B cell (primary cell): ENCODE results near the gene ATAD1.

ENCODE experiments used
- EZH2 ChIP-seq: IDR thresholded peaks from 2 replicates; pipeline ENCODE4 v1.6.1; 2012; ENCODE audit warnings: borderline replicate concordance, low read depth, mild to moderate bottlenecking, moderate library complexity, low read length; ENCODE audit not compliant: insufficient read depth, poor library complexity, severe bottlenecking
- TF ChIP-seq, protein P1 (sequence below): fragments of 200-600 bp; IDR thresholded peaks from one replicate; pipeline ENCODE4 v1.8.0; 2022; ENCODE audit warnings: antibody characterized with exemption, mild to moderate bottlenecking

DNA sequence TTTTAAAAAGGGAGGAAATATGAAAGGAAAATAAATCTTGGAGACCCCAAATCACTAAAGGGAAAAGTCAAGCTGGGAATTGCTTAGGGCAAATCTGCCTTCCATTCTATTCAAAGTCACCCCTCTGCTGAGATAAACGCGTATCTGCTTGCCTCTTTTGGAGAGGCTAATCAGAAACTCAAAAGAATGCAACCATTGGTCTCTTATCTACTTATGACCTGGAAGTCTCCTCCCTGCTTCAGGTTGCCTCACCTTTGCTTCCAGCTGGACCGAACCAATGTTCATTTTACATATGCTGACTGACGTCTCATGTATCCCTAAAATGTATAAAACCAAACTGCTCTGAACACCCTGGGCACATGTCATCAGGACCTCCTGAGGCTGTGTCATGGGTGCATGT lies 14.7 kb downstream of the ATAD1 start:
- TF ChIP-seq, protein P1, sequence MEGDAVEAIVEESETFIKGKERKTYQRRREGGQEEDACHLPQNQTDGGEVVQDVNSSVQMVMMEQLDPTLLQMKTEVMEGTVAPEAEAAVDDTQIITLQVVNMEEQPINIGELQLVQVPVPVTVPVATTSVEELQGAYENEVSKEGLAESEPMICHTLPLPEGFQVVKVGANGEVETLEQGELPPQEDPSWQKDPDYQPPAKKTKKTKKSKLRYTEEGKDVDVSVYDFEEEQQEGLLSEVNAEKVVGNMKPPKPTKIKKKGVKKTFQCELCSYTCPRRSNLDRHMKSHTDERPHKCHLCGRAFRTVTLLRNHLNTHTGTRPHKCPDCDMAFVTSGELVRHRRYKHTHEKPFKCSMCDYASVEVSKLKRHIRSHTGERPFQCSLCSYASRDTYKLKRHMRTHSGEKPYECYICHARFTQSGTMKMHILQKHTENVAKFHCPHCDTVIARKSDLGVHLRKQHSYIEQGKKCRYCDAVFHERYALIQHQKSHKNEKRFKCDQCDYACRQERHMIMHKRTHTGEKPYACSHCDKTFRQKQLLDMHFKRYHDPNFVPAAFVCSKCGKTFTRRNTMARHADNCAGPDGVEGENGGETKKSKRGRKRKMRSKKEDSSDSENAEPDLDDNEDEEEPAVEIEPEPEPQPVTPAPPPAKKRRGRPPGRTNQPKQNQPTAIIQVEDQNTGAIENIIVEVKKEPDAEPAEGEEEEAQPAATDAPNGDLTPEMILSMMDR, result no peak
- TF ChIP-seq EZH2, result no peak
